Subcutaneous adipose tissue (tissue), 4 donors: ENCODE measurements around the gene STX7. TPM values are rescaled to one million over a fixed set of nuclear protein-coding genes. Genes with fewer than 3 reads are reported as not detected.

Experiments
- CTCF ChIP-seq: fragments of 450-650 bp; IDR thresholded peaks from one replicate; pipeline ENCODE4 v1.5.1; 2016; ENCODE audit warnings: low read depth, mild to moderate bottlenecking, control low read depth, antibody characterized with exemption, moderate library complexity
- total RNA-seq, 4 donors: library from RNA; depleted of rRNA; stranded (reverse); fragments of >200 nt; gene quantifications; one replicate each; pipeline ENCODE4 v1.1.0, GENCODE V29; 2016

STX7 gene
- total RNA-seq, 4 donors from 2014 or later: 38.4 to 94.7 (median 57.1) TPM

GRCh38 chr6:132491303-132491702 lies 21.6 kb downstream of the STX7 start:
- TF ChIP-seq CTCF: no peak

- TF ChIP-seq CTCF: no peak
Measured at GRCh38 chr6:132490478-132491204, 22.3 kb downstream of the STX7 start.

GRCh38 chr6:132490024-132490423 lies 22.9 kb downstream of the STX7 start:
- no peak for TF ChIP-seq CTCF

- no peak for TF ChIP-seq CTCF
Measured at GRCh38 chr6:132489376-132489775, 23.5 kb downstream of the STX7 start.

GRCh38 chr6:132487762-132488161 lies 25.2 kb downstream of the STX7 start:
- no peak for TF ChIP-seq CTCF

GRCh38 chr6:132484680-132485018 lies 28.3 kb downstream of the STX7 start:
- TF ChIP-seq CTCF: no peak

- no peak for TF ChIP-seq CTCF
Measured at GRCh38 chr6:132483779-132484679, 28.9 kb downstream of the STX7 start.
